ENCODE measurements around the gene SHC3.

DNA sequence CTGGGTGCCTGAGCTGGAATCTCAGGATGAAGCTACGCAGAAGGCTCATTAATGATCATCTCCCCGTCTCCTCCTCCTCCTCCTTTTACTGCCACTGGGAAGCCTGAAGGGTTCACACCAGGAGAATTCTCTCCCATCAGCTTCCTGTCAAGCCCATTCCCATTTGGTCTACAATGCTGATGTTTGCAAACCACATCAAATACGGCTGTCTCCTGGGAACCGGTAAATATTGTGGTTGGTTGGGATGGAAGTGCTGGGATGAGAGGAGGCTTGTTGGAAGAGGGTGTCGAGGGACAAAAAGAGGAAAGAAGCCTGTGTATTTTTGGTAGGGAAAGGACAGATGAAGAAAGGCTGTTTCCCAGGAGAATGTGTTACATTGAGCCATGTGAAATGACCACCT, 200.6 kb downstream of the SHC3 start:
- TF ChIP-seq, protein P1, sequence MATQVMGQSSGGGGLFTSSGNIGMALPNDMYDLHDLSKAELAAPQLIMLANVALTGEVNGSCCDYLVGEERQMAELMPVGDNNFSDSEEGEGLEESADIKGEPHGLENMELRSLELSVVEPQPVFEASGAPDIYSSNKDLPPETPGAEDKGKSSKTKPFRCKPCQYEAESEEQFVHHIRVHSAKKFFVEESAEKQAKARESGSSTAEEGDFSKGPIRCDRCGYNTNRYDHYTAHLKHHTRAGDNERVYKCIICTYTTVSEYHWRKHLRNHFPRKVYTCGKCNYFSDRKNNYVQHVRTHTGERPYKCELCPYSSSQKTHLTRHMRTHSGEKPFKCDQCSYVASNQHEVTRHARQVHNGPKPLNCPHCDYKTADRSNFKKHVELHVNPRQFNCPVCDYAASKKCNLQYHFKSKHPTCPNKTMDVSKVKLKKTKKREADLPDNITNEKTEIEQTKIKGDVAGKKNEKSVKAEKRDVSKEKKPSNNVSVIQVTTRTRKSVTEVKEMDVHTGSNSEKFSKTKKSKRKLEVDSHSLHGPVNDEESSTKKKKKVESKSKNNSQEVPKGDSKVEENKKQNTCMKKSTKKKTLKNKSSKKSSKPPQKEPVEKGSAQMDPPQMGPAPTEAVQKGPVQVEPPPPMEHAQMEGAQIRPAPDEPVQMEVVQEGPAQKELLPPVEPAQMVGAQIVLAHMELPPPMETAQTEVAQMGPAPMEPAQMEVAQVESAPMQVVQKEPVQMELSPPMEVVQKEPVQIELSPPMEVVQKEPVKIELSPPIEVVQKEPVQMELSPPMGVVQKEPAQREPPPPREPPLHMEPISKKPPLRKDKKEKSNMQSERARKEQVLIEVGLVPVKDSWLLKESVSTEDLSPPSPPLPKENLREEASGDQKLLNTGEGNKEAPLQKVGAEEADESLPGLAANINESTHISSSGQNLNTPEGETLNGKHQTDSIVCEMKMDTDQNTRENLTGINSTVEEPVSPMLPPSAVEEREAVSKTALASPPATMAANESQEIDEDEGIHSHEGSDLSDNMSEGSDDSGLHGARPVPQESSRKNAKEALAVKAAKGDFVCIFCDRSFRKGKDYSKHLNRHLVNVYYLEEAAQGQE (IDR thresholded peaks at IDR 0.05; ENCODE audit: insufficient read depth in 1 of 2, low read depth in 2 of 2, low read length in 2 of 2) = no peak
- no peak for TF ChIP-seq TAF1 (IDR thresholded peaks at IDR 0.05; ENCODE audit: borderline replicate concordance, insufficient read depth, low read length)
